Activated CD4-positive, alpha-beta memory T cell treated with anti-CD3 and anti-CD28 coated beads for 36 hours (primary cell): ENCODE measurements around the gene PTPRM. TPM values are rescaled to one million over a fixed set of nuclear protein-coding genes. Genes with fewer than 3 reads are reported as not detected.

Source experiments
- CTCF ChIA-PET: fragments of 350-600 bp; sonication (Branson Sonifier 250); formaldehyde crosslinking; loops from one replicate; lab custom pipeline; 2021; ENCODE audit warnings: antibody characterized with exemption, inconsistent platforms; lab: Charles Lee
- POLR2A ChIA-PET: fragments of 350-600 bp; sonication (Branson Sonifier 250); formaldehyde crosslinking; loops from one replicate; lab custom pipeline; 2021; ENCODE audit warnings: antibody characterized with exemption; lab: Charles Lee
- DNase-seq: peaks from one replicate; pipeline ENCODE4 v3.0.0-alpha.2; 2020
- H3K27ac Mint-ChIP-seq: one replicate; pipeline ENCODE4 v1.8.0; 2021; ENCODE audit warnings: mixed read lengths
- H3K27me3 Mint-ChIP-seq: one replicate; pipeline ENCODE4 v1.8.0; 2021; ENCODE audit warnings: mixed read lengths
- H3K36me3 Mint-ChIP-seq: one replicate; pipeline ENCODE4 v1.8.0; 2021; ENCODE audit warnings: mixed read lengths
- H3K4me1 Mint-ChIP-seq: one replicate; pipeline ENCODE4 v1.8.0; 2021; ENCODE audit warnings: low read depth, mixed read lengths
- H3K4me3 Mint-ChIP-seq: one replicate; pipeline ENCODE4 v1.8.0; 2021; ENCODE audit warnings: mild to moderate bottlenecking, mixed read lengths
- H3K9me3 Mint-ChIP-seq: one replicate; pipeline ENCODE4 v1.8.0; 2021; ENCODE audit warnings: mixed read lengths
- intact Hi-C: fragments of 100-400 bp; cut with micrococcal nuclease; formaldehyde crosslinking; loops from one replicate; pipeline ENCODE4 v1.15.1; 2023
- total RNA-seq, 2 experiments: library from RNA; stranded (reverse); gene quantifications; one replicate each; pipeline ENCODE4 v1.2.3, GENCODE V29; 2021

Gene PTPRM
- total RNA-seq, 2 experiments from 2014 or later, result 7.0 to 8.6 TPM

DNA sequence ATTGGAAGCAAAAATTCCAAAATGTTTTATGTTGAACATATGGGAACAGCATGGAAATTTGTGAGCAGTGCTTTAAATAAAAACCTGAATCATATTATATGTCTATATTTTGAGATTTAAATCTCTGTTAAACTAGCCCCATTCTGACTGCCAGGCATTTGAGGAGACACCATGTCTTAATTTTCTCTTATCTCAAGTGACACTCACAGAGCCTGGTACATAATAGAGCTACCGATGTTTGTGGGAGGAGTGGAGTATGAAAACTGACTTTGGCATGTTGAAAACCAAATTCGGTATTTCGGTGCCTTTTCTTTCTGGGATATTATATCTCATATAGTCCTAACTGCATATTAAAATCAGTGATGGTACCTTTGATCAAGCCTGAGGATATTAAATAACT is 124.1 kb downstream of the PTPRM start:
- H3K4me3 Mint-ChIP-seq, result no peak overlapping the region
- H3K27ac Mint-ChIP-seq, result no peak overlapping the region
- peaks cover 2% of the 10 kb centered on the region for H3K9me3 Mint-ChIP-seq
- no peak for DNase-seq
- ChIA-PET POLR2A (no interaction called here), CTCF (no interaction called here)
- intact Hi-C loops, result loop anchor here (5.0 kb wide), 1 partner anchor 526 kb away; no protein-coding TSS in a partner anchor
- no peaks in the 10 kb centered on the region for H3K36me3 Mint-ChIP-seq
- H3K27me3 Mint-ChIP-seq, result no peaks in the 10 kb centered on the region
- H3K4me1 Mint-ChIP-seq, result no peaks in the 10 kb centered on the region

DNA sequence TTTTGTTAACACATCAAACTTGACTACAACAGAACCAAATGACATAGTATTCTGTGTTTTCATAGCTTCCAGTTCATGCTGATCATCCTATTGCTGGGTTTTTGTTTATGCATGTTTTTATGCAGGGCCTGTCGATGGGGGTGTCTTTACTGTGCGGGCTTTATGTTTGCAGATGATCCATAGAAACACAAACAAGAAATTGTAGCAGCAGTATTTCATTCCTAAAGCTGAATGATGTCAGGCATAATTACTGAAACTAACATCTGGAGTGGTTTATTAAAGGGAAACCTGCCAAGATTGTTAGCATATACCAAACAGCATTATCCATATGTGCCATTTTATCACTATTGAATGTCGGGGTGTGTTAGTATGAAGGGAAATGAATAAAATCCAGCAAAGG is 129.7 kb downstream of the PTPRM start:
- intact Hi-C loops, result no loop called here
- Mint-ChIP-seq H3K36me3 (no peaks in the 10 kb centered on the region), H3K27ac (no peak overlapping the region), H3K4me1 (no peaks in the 10 kb centered on the region), H3K4me3 (no peak overlapping the region), H3K27me3 (no peaks in the 10 kb centered on the region), H3K9me3 (peaks cover 2% of the 10 kb centered on the region)
- no peak for DNase-seq
- CTCF ChIA-PET, result no interaction called here
- POLR2A ChIA-PET, result no interaction called here

DNA sequence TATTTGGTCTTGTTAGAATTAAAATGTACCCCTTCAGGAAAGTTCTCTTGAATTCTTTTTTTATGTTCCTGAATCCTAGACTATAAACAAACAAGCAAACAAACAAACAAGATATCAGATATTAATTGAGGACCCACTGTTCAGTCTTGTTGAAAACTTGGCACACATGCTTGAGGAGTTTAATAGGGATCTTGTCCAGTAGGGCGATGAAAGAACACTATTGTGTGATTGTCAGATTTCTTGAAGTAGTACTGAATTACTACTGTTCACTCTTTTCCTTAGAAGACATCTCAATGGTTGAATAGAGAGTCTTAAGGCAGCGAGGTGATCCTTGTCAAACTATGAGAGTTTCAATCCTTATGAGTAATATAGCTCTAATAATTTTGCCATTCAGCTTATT is 130.2 kb downstream of the PTPRM start:
- Mint-ChIP-seq H3K27ac (no peak overlapping the region), H3K4me1 (no peaks in the 10 kb centered on the region), H3K27me3 (no peaks in the 10 kb centered on the region), H3K9me3 (peaks cover 2% of the 10 kb centered on the region), H3K4me3 (no peak overlapping the region), H3K36me3 (no peaks in the 10 kb centered on the region)
- intact Hi-C loops, result no loop called here
- POLR2A ChIA-PET, result no interaction called here
- CTCF ChIA-PET, result no interaction called here
- DNase-seq, result no peak

DNA sequence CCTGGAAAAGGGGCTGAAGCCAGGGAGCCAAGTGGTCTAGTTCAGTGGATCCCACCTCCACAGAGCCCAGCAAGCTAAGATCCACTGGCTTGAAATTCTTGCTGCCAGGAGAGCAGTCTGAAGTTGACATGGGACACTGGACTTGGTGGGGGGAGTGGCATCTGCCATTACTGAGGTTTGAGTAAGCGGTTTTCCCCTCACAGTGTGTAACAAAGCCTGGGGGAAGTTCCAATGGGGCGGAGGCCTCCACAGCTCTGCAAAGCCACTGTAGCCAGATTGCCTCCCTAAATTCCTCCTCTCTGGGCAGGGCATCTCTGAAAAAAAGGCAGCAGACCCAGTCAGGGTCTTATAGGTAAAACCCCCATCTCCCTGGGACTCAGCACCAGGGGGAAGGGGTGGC is 144.4 kb downstream of the PTPRM start:
- no peaks in the 10 kb centered on the region for H3K27me3 Mint-ChIP-seq
- no peaks in the 10 kb centered on the region for H3K36me3 Mint-ChIP-seq
- H3K27ac Mint-ChIP-seq, result no peak overlapping the region
- H3K4me3 Mint-ChIP-seq, result no peak overlapping the region
- H3K9me3 Mint-ChIP-seq, result peaks cover 21% of the 10 kb centered on the region
- ChIA-PET CTCF (no interaction called here), POLR2A (no interaction called here)
- intact Hi-C loops, result no loop called here
- no peak for DNase-seq
- H3K4me1 Mint-ChIP-seq, result no peaks in the 10 kb centered on the region

DNA sequence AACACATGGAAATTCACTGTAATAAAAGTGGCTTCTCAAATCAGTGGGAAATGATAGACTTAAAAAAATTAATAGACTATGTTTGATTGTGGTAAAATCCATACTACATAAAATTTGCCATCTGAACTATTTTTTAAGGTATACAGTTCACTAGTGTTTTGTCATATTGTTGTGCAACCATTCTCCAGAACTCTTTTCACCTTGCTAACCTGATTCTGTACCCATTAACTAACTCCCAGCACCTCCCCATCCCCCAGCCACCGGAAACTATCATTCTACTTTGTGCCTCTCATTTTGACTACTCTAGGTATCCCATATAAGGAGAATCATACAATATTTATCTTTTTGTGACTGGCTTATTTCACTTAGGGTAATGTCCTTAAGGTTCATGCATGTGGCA is 153.3 kb downstream of the PTPRM start:
- no peak for DNase-seq
- no peaks in the 10 kb centered on the region for H3K27me3 Mint-ChIP-seq
- ChIA-PET CTCF (no interaction called here), POLR2A (no interaction called here)
- no peak overlapping the region for H3K27ac Mint-ChIP-seq
- H3K4me1 Mint-ChIP-seq, result no peaks in the 10 kb centered on the region
- H3K4me3 Mint-ChIP-seq, result no peak overlapping the region
- intact Hi-C loops, result no loop called here
- no peaks in the 10 kb centered on the region for H3K36me3 Mint-ChIP-seq
- H3K9me3 Mint-ChIP-seq, result peaks cover 11% of the 10 kb centered on the region

DNA sequence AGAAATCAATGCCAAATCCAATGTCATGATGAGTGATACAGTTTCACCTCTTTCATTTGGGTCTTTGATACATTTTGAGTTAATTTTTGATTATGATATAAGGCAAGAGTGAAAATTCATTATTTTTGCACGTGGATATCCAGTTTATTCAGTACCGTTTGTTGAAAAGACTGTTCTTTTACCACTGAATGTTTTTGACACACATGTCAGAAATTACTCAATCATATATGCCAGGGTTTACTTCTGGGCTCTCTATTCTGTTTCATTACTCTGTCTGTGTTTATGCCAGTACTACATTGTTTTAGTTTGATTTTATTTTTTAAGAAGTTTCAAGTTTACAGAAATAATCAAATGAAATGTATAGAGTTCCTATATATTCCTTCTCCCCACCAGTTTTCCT is 154.4 kb downstream of the PTPRM start:
- Mint-ChIP-seq H3K36me3 (no peaks in the 10 kb centered on the region), H3K27me3 (no peaks in the 10 kb centered on the region), H3K9me3 (peaks cover 2% of the 10 kb centered on the region), H3K27ac (no peak overlapping the region), H3K4me3 (no peak overlapping the region), H3K4me1 (no peaks in the 10 kb centered on the region)
- intact Hi-C loops, result no loop called here
- no peak for DNase-seq
- CTCF ChIA-PET, result no interaction called here
- POLR2A ChIA-PET, result no interaction called here

DNA sequence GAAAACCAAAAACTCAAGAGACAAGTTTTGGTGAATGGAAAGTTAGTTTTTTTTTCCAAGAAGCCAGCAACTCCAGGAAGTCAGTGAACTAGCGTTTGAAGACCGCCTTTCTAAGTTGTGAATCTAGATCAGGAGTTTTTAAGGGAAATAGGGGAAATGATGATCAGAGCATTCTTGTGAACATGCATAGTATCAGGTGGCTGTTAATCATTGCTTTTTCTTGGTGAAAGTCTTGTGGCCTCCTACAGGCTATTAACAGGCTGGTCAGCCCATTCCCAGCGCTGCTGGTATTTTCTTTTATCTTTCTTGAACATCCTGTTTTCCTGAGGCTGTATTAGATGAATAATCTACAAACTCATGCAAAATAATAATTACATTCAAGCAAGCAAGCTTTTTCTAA is 155.8 kb downstream of the PTPRM start:
- ChIA-PET CTCF (no interaction called here), POLR2A (no interaction called here)
- H3K27ac Mint-ChIP-seq, result no peak overlapping the region
- intact Hi-C loops, result no loop called here
- H3K4me3 Mint-ChIP-seq, result no peak overlapping the region
- DNase-seq, result no peak
- H3K9me3 Mint-ChIP-seq, result peaks cover 2% of the 10 kb centered on the region
- no peaks in the 10 kb centered on the region for H3K4me1 Mint-ChIP-seq
- H3K27me3 Mint-ChIP-seq, result no peaks in the 10 kb centered on the region
- no peaks in the 10 kb centered on the region for H3K36me3 Mint-ChIP-seq

DNA sequence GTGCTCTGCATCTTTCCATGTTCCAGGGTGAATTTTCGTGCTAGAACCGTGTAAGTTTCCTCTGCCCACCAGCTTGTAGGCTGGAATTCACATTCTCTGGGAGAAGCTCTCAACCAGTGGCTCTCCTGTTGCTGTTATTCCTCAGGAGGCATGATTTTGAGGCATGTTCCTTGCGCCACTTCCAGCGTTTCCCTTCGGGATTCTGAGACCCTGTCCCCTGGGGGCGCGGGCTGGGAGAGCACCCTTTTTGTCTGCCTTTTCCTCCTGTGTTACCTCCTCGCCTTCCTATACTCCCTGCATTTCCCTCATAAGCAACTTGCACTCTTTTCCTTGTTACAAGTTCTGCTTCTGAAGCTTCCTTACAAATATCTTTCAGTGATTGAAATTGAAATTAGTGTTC is 156.4 kb downstream of the PTPRM start:
- intact Hi-C loops, result no loop called here
- no peak overlapping the region for H3K4me3 Mint-ChIP-seq
- no peaks in the 10 kb centered on the region for H3K27me3 Mint-ChIP-seq
- H3K27ac Mint-ChIP-seq, result no peak overlapping the region
- DNase-seq, result no peak
- H3K4me1 Mint-ChIP-seq, result no peaks in the 10 kb centered on the region
- no peaks in the 10 kb centered on the region for H3K36me3 Mint-ChIP-seq
- CTCF ChIA-PET, result no interaction called here
- POLR2A ChIA-PET, result interaction anchor here (0.6 kb wide), 1 partner anchor 131 kb away, joined by 3 read pairs; no protein-coding TSS in a partner anchor
- H3K9me3 Mint-ChIP-seq, result no peaks in the 10 kb centered on the region

DNA sequence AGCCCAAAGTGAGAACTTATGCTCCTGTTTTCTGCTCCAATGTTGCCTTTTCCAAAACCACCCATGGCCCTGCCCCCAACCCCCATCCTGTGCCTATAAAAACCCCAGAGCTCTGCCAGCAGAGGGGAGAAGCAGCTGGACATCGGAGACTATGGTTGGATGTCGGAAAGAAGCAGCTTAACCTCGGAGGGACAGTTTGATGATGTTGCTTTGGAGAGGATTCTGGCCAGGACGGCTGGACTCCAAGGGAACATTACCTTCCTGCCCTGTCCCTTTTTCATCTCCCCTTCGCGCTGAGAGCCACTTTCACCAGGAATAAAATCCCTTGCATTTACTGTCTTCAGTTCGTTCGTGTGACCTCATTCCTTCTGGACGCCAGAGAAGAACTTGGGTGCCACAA is 158.4 kb downstream of the PTPRM start:
- no peak overlapping the region for H3K4me3 Mint-ChIP-seq

DNA sequence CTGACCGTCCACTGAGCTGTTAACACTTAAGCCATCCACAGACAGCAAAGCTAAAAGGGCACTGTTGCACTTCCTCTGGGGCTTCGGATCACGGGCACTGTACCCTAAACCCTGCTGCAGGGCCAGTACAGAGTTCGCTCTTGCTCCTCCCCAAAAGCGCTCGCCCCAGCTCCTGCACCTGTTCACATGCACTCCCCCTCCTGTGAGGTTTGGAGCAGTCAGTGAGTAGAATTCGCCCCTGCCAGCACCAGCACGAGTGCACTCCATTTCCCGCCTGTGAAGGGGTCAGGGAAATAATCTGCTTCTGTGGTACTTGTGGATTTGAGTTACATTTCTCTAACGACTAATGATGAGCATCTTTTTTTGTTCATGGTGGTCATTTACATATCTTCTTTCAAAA is 158.8 kb downstream of the PTPRM start:
- no peaks in the 10 kb centered on the region for H3K36me3 Mint-ChIP-seq
- no peak overlapping the region for H3K27ac Mint-ChIP-seq
- H3K27me3 Mint-ChIP-seq, result no peaks in the 10 kb centered on the region
- H3K4me3 Mint-ChIP-seq, result no peak overlapping the region
- DNase-seq, result no peak
- intact Hi-C loops, result no loop called here
- peaks cover 2% of the 10 kb centered on the region for H3K9me3 Mint-ChIP-seq
- CTCF ChIA-PET, result no interaction called here
- POLR2A ChIA-PET, result no interaction called here
- H3K4me1 Mint-ChIP-seq, result no peaks in the 10 kb centered on the region

More for the DNA sequence above, 158.4 kb downstream of the PTPRM start:
- ChIA-PET CTCF (no interaction called here), POLR2A (no interaction called here)
- Mint-ChIP-seq H3K27ac (no peak overlapping the region), H3K36me3 (no peaks in the 10 kb centered on the region), H3K9me3 (peaks cover 2% of the 10 kb centered on the region), H3K27me3 (no peaks in the 10 kb centered on the region), H3K4me1 (no peaks in the 10 kb centered on the region)
- DNase-seq, result no peak
- intact Hi-C loops, result no loop called here

DNA sequence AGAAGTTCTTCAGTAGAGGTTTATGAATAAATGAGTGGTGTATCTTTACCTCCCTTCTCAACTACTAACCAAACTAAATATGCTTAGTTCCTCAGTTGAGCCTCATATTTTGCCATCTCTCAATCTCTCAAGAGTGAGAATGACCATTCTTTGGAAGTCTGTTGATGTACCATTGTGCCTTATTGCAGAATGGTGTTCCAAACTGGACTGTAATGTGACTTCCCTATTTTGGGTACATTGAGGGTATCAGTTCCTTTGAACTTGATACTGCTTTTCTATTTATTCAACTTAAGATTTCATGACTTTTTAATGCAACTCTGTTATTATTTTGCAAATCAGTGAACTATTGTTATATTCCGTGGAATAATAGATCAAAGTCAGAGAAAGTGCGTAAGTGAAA is 159.4 kb downstream of the PTPRM start:
- H3K4me1 Mint-ChIP-seq, result no peaks in the 10 kb centered on the region
- intact Hi-C loops, result no loop called here
- no peak overlapping the region for H3K4me3 Mint-ChIP-seq
- DNase-seq, result no peak
- no peaks in the 10 kb centered on the region for H3K27me3 Mint-ChIP-seq
- POLR2A ChIA-PET, result no interaction called here
- peaks cover 2% of the 10 kb centered on the region for H3K9me3 Mint-ChIP-seq
- no peaks in the 10 kb centered on the region for H3K36me3 Mint-ChIP-seq
- CTCF ChIA-PET, result no interaction called here
- H3K27ac Mint-ChIP-seq, result no peak overlapping the region

DNA sequence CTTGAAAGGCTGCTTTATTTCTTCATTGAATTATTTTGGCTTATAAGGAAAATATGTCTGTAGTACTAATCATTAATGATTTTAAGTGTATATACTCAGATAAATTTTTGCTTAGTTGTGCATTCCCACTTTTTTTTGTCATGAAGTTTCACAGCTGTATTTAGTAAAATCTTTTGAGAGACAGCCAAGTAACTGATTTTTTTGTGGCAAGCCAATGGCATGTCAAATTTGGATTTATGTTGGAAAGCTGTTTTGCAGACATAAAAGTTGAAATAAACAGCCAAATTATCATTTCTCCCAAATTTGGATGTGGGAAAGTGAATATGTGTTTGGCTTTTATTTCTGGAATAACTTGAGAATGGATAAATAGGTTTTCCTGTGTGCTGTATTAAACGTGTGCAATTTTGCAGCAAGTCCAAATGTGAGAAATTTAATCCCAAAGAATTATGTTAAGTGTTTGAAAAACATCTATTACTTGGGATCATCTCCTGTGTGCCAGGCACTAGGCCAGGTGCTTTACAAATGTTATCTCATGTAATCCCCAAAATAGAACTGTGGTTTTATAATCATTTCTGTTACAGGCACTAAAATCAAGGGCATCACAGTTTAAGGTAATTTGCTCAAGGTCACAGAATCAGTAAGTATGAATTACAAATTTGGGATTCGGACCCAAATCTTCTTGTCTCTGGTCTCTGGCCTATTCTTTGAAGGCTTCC is 160.4 kb downstream of the PTPRM start:
- Mint-ChIP-seq H3K27ac (no peak overlapping the region), H3K36me3 (no peaks in the 10 kb centered on the region), H3K27me3 (no peaks in the 10 kb centered on the region), H3K9me3 (peaks cover 2% of the 10 kb centered on the region), H3K4me3 (no peak overlapping the region), H3K4me1 (no peaks in the 10 kb centered on the region)
- DNase-seq, result no peak
- POLR2A ChIA-PET, result no interaction called here
- intact Hi-C loops, result no loop called here
- CTCF ChIA-PET, result no interaction called here

DNA sequence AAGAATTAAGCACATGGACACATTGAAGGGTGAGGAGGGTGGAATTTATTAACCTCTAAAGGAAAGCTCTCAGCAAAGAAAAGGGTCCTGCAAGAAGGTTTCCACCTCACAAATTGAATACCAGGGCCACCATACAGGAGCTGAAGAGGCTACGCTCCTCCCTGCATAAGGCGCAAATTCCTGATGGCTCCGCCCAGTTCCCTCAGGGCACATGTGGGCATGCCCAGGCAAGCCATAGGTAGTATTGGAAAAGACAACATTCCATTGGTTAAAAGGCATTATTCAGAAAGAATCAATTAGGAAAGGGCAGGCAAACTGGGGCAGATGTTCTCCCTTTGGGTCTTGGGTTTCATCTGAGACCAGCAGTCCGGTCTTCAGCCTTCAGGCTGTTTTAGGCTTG is 161.2 kb downstream of the PTPRM start:
- Mint-ChIP-seq H3K27me3 (no peaks in the 10 kb centered on the region), H3K9me3 (peaks cover 2% of the 10 kb centered on the region), H3K27ac (no peak overlapping the region), H3K4me1 (no peaks in the 10 kb centered on the region), H3K4me3 (no peak overlapping the region), H3K36me3 (no peaks in the 10 kb centered on the region)
- intact Hi-C loops, result no loop called here
- no peak for DNase-seq
- ChIA-PET CTCF (no interaction called here), POLR2A (interaction anchor here (0.6 kb wide), 1 partner anchor 17 kb away, joined by 3 read pairs; no protein-coding TSS in a partner anchor)
